A549 (cell line): ENCODE data around the gene TNFAIP8L1. TPM values are rescaled to one million over a fixed set of nuclear protein-coding genes. Genes with fewer than 3 reads are reported as not detected.

Experiments used
- ATAC-seq, 2 experiments: fragments of 200-7000 bp in 1 of 2; fragments of >200 bp in 1 of 2; cut with Nextera tagmentation in 1 of 2; cut with Tn5 transposase in 1 of 2; 3 replicates each; pipeline versions ENCODE4 v1.8.0 to v1.9.1; 2018 to 2020; ENCODE audit warnings: mild to moderate bottlenecking in 1 of 2, moderate library complexity in 1 of 2
- CTCF ChIA-PET: fragments of 300-600 bp; sonication (Branson Sonifier 250); formaldehyde crosslinking; extraction: SDS; loops from one replicate; lab custom pipeline; 2021; ENCODE audit warnings: antibody characterized with exemption, inconsistent platforms; lab: Yijun Ruan, JAX
- POLR2A ChIA-PET: fragments of 350-600 bp; formaldehyde crosslinking; extraction: SDS; loops from one replicate; lab custom pipeline; 2021; ENCODE audit warnings: antibody characterized with exemption, inconsistent platforms; lab: Yijun Ruan, JAX
- DNase-seq, 2 experiments: peaks; one replicate each; pipeline versions ENCODE4 v3.0.0 to v3.0.0-alpha.2; 2011 to 2016; ENCODE audit warnings: low read depth in 1 of 2, low spot score in 1 of 2
- FAIRE-seq: peaks from 2 replicates; lab custom pipeline; 2011; peaks lifted over from hg19 to GRCh38; lab: Jason Lieb, UNC
- H3K27ac ChIP-seq, 2 experiments: fragments of >200 bp; sonication (Bioruptor Twin); formaldehyde crosslinking; 3 replicates each; pipeline ENCODE4 v1.5.1; 2016 to 2017
- H3K4me1 ChIP-seq: fragments of >200 bp; sonication (Bioruptor Twin); formaldehyde crosslinking; 3 replicates; pipeline ENCODE4 v1.6.1; 2016
- H3K4me2 ChIP-seq: fragments of >200 bp; sonication (Bioruptor Twin); formaldehyde crosslinking; 3 replicates; pipeline ENCODE4 v1.6.1; 2016
- H3K4me3 ChIP-seq: fragments of >200 bp; sonication (Bioruptor Twin); formaldehyde crosslinking; 3 replicates; pipeline ENCODE4 v1.5.1; 2016
- H3K9me3 ChIP-seq: fragments of >200 bp; sonication (Bioruptor Twin); formaldehyde crosslinking; 3 replicates; pipeline ENCODE4 v1.6.1; 2016
- BHLHE40 ChIP-seq: IDR thresholded peaks from 2 replicates; pipeline ENCODE4 v1.6.1; 2012; ENCODE audit warnings: low read depth, low read length, inconsistent platforms
- CBX2 ChIP-seq: fragments of 200-600 bp; sonication (generic); IDR thresholded peaks from 2 replicates; pipeline ENCODE4 v1.6.1; 2016; ENCODE audit warnings: low read depth, mild to moderate bottlenecking, borderline replicate concordance
- CHD2 ChIP-seq: fragments of 150-350 bp; IDR thresholded peaks from 2 replicates; pipeline ENCODE4 v1.6.1; 2014; ENCODE audit warnings: low read length; ENCODE audit not compliant: partially characterized antibody
- ESRRA ChIP-seq: fragments of 150-350 bp; IDR thresholded peaks from 2 replicates; pipeline ENCODE4 v1.6.1; 2014; ENCODE audit warnings: mild to moderate bottlenecking, low read length, borderline replicate concordance
- FOXS1 ChIP-seq: fragments of 250-450 bp; sonication (Bioruptor Pico); IDR thresholded peaks from 2 replicates; pipeline ENCODE4 v1.5.0; 2020; ENCODE audit warnings: mild to moderate bottlenecking, moderate library complexity
- GATA3 ChIP-seq: IDR thresholded peaks from 2 replicates; pipeline ENCODE4 v1.6.1; 2012; ENCODE audit warnings: borderline replicate concordance
- HOXA7 ChIP-seq: fragments of 250-450 bp; sonication (Bioruptor Pico); IDR thresholded peaks from 2 replicates; pipeline ENCODE4 v1.5.0; 2020; ENCODE audit warnings: mild to moderate bottlenecking, moderate library complexity
- JUNB ChIP-seq: fragments of >200 bp; sonication (Bioruptor Twin); formaldehyde crosslinking; IDR thresholded peaks from 2 replicates; pipeline ENCODE4 v1.6.1; 2016
- MAFK ChIP-seq: fragments of 450-650 bp; IDR thresholded peaks from 2 replicates; pipeline ENCODE4 v1.6.1; 2014; ENCODE audit not compliant: partially characterized antibody
- NR3C1 ChIP-seq: fragments of >200 bp; sonication (Bioruptor Twin); formaldehyde crosslinking; IDR thresholded peaks from 3 replicates; pipeline ENCODE4 v1.6.1; 2017
- POLR2AphosphoS2 ChIP-seq: conservative IDR thresholded peaks from 2 replicates; pipeline ENCODE4 v1.6.1; 2012; ENCODE audit warnings: low read length, improper control_type of control experiment, inconsistent platforms
- RFX5 ChIP-seq: fragments of 450-650 bp; IDR thresholded peaks from 2 replicates; pipeline ENCODE4 v1.7.1; 2014; ENCODE audit warnings: antibody characterized with exemption, mild to moderate bottlenecking, moderate library complexity
- RNF2 ChIP-seq: fragments of 200-600 bp; sonication (generic); IDR thresholded peaks from 2 replicates; pipeline ENCODE4 v1.6.1; 2016; ENCODE audit warnings: low read depth, mild to moderate bottlenecking, antibody characterized with exemption, moderate library complexity, borderline replicate concordance
- SREBF2 ChIP-seq: fragments of 450-650 bp; IDR thresholded peaks from 2 replicates; pipeline ENCODE4 v1.6.1; 2014; ENCODE audit warnings: mild to moderate bottlenecking, moderate library complexity
- TFCP2L1 ChIP-seq: fragments of 250-450 bp; sonication (Bioruptor Pico); IDR thresholded peaks from 2 replicates; pipeline ENCODE4 v1.5.0; 2021; ENCODE audit warnings: mild to moderate bottlenecking
- TP53 ChIP-seq: fragments of 250-450 bp; sonication (Bioruptor Pico); IDR thresholded peaks from 2 replicates; pipeline ENCODE4 v1.5.0; 2021; ENCODE audit warnings: mild to moderate bottlenecking, moderate library complexity
- WGBS: methylation state at CpG from one replicate; pipeline ENCODE4 v1.1.6; 2017; ENCODE audit errors: missing lambda C conversion rate; 5-methylcytosine and 5-hydroxymethylcytosine counted together
- polyA plus RNA-seq, 4 experiments: library from polyadenylated mRNA; depleted of rRNA in 3 of 4; stranded (reverse); fragments of >200 nt; fragmentation: RNase III in 1 of 4; extraction: RNeasy Plus Mini Kit Qiagen cat#74134 plus additional on column Dnase treatment in 1 of 4; gene quantifications; 2 replicates in 3 of 4; 3 replicates in 1 of 4; pipeline ENCODE4 v1.2.3, GENCODE V29; 2011 to 2017
- TF ChIP-seq, protein P1 (sequence below): fragments of 150-350 bp; IDR thresholded peaks from 2 replicates; pipeline ENCODE4 v1.6.1; 2014; ENCODE audit warnings: low read depth, mild to moderate bottlenecking, low read length
- TF ChIP-seq, protein P2 (sequence below): fragments of 200-600 bp; sonication (generic); IDR thresholded peaks from 2 replicates; pipeline ENCODE4 v1.6.1; 2016; ENCODE audit warnings: antibody characterized with exemption, mild to moderate bottlenecking, moderate library complexity
- TF ChIP-seq, protein P3 (sequence below): fragments of >200 bp; sonication (Bioruptor Twin); formaldehyde crosslinking; IDR thresholded peaks from 3 replicates; pipeline ENCODE4 v1.6.1; 2016
- TF ChIP-seq, protein P4 (sequence below): fragments of 250-450 bp; sonication (Bioruptor Pico); IDR thresholded peaks from 2 replicates; pipeline ENCODE4 v1.5.0; 2020; ENCODE audit warnings: low read depth, mild to moderate bottlenecking, moderate library complexity

Gene TNFAIP8L1
- polyA plus RNA-seq, 2 of the 4 experiments (the other 2 are of a cell fraction) = 3.2 to 5.9 TPM

DNA sequence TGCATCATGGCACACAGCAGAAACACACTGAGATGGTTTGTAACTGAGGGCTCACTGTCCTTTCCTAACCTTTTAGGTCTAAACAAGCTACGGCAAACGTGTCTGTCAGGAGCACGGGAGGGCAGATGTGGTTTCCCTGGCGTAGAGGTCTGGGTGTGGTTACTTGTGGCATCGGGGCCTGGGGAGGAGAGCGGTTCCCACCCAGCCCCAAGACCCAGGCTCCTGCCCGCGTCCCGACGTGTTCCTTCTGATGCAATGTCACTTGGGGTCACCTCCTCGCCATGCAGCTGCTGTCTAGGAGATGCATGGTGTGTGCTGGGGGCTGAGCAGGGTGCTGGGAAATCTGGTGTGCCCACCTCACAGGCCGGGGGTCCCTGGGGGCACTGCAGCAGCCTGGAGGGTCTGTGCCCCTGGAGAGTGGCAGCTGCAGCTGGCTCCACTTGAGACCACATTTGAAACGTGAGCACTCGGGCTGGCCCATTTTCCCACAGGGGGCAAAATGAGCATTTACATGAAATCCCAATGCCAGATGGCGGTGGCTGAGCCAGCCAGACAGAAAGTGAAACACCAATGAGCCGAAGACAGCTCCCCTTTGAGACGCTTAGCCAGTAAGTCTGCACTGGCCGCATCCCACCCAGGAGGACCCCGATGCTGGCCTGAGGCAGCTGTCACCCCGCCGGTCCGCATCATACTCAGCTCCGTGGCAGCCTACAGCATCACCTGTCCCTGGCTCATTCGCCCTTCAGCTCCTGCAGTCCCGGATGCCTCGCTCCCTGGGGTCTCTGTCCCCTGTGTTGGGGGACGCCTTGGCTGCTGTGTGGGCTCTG, 53.1 kb downstream of the TNFAIP8L1 start:
- 88% methylated on average over 24 of the region's 27 CpGs for WGBS
- ATAC-seq (no peak), DNase-seq (no peak), FAIRE-seq (no peak)
- H3K27ac ChIP-seq = peak overlapping the region in 1 of 2 experiments; percentile 85; a peak in 1 of 6 replicates
- peaks cover 33% of the 10 kb centered on the region for H3K4me1 ChIP-seq
- H3K4me3 ChIP-seq = no peak overlapping the region
- no peaks in the 10 kb centered on the region for H3K9me3 ChIP-seq
- TF ChIP-seq SREBF2 (no peak), POLR2AphosphoS2 (no peak), HOXA7 (CRISPR knock-in tag) (no peak)
- TF ChIP-seq, protein P1, sequence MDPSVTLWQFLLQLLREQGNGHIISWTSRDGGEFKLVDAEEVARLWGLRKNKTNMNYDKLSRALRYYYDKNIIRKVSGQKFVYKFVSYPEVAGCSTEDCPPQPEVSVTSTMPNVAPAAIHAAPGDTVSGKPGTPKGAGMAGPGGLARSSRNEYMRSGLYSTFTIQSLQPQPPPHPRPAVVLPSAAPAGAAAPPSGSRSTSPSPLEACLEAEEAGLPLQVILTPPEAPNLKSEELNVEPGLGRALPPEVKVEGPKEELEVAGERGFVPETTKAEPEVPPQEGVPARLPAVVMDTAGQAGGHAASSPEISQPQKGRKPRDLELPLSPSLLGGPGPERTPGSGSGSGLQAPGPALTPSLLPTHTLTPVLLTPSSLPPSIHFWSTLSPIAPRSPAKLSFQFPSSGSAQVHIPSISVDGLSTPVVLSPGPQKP = no peak
- TF ChIP-seq, protein P2, sequence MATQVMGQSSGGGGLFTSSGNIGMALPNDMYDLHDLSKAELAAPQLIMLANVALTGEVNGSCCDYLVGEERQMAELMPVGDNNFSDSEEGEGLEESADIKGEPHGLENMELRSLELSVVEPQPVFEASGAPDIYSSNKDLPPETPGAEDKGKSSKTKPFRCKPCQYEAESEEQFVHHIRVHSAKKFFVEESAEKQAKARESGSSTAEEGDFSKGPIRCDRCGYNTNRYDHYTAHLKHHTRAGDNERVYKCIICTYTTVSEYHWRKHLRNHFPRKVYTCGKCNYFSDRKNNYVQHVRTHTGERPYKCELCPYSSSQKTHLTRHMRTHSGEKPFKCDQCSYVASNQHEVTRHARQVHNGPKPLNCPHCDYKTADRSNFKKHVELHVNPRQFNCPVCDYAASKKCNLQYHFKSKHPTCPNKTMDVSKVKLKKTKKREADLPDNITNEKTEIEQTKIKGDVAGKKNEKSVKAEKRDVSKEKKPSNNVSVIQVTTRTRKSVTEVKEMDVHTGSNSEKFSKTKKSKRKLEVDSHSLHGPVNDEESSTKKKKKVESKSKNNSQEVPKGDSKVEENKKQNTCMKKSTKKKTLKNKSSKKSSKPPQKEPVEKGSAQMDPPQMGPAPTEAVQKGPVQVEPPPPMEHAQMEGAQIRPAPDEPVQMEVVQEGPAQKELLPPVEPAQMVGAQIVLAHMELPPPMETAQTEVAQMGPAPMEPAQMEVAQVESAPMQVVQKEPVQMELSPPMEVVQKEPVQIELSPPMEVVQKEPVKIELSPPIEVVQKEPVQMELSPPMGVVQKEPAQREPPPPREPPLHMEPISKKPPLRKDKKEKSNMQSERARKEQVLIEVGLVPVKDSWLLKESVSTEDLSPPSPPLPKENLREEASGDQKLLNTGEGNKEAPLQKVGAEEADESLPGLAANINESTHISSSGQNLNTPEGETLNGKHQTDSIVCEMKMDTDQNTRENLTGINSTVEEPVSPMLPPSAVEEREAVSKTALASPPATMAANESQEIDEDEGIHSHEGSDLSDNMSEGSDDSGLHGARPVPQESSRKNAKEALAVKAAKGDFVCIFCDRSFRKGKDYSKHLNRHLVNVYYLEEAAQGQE = no peak
- no peak overlapping the region for H3K4me2 ChIP-seq
- ChIA-PET CTCF (interaction anchor here (0.7 to 1.7 kb wide), 5 partner anchors 12 to 60 kb away, joined by 3 to 5 read pairs (median 3); no protein-coding TSS in a partner anchor), POLR2A (no interaction called here)

DNA sequence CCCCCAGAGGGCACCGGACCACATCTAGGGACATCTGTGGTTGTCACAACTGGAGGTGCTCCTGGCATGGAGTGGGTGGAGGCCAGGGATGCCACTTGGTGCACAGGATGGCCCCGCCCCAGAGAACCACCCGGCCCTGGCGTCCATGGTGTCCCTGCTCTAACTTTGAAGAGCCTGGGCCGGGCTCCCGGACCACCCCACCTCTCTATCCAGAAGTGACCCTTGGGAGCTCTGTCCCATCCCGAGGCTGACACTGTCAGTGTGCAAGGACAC, 53.7 kb downstream of the TNFAIP8L1 start:
- H3K4me1 ChIP-seq = peaks cover 33% of the 10 kb centered on the region
- TF ChIP-seq, protein P3, sequence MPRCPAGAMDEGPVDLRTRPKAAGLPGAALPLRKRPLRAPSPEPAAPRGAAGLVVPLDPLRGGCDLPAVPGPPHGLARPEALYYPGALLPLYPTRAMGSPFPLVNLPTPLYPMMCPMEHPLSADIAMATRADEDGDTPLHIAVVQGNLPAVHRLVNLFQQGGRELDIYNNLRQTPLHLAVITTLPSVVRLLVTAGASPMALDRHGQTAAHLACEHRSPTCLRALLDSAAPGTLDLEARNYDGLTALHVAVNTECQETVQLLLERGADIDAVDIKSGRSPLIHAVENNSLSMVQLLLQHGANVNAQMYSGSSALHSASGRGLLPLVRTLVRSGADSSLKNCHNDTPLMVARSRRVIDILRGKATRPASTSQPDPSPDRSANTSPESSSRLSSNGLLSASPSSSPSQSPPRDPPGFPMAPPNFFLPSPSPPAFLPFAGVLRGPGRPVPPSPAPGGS = no peak
- no peak for TF ChIP-seq CHD2
- TF ChIP-seq TP53 (CRISPR knock-in tag) = no peak
- TF ChIP-seq RFX5 = no peak
- TF ChIP-seq, protein P2 = no peak
- TF ChIP-seq JUNB = no peak
- TF ChIP-seq, protein P4, sequence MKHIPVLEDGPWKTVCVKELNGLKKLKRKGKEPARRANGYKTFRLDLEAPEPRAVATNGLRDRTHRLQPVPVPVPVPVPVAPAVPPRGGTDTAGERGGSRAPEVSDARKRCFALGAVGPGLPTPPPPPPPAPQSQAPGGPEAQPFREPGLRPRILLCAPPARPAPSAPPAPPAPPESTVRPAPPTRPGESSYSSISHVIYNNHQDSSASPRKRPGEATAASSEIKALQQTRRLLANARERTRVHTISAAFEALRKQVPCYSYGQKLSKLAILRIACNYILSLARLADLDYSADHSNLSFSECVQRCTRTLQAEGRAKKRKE (CRISPR knock-in tag) = no peak
- TF ChIP-seq, protein P1 = no peak
- TF ChIP-seq NR3C1 = no peak
- no peak for TF ChIP-seq GATA3
- no peak for TF ChIP-seq BHLHE40
- no peak for TF ChIP-seq RNF2
- no peak for TF ChIP-seq POLR2AphosphoS2
- TF ChIP-seq CBX2 = no peak
- no peak for TF ChIP-seq TFCP2L1
- TF ChIP-seq MAFK = no peak
- no peak for TF ChIP-seq FOXS1 (CRISPR knock-in tag)
- no peak for TF ChIP-seq ESRRA
- TF ChIP-seq SREBF2 = no peak
- H3K27ac ChIP-seq = peak overlapping the region in 1 of 2 experiments; percentile 85; a peak in 3 of 6 replicates
- H3K4me3 ChIP-seq = no peak overlapping the region
- no peaks in the 10 kb centered on the region for H3K9me3 ChIP-seq
- FAIRE-seq (no peak), DNase-seq (no peak), ATAC-seq (no peak)
- ChIA-PET CTCF (interaction anchor here (0.7 to 1.7 kb wide), 5 partner anchors 12 to 61 kb away, joined by 3 to 5 read pairs (median 3); no protein-coding TSS in a partner anchor), POLR2A (no interaction called here)
- WGBS = 100% methylated on average over 1 of the region's 7 CpGs
- H3K4me2 ChIP-seq = no peak overlapping the region
